Measurements from ENCODE around the gene LSS.
A peak's percentile ranks its signal among the peaks of the same experiment; 100 is the strongest.

LSS gene

DNA sequence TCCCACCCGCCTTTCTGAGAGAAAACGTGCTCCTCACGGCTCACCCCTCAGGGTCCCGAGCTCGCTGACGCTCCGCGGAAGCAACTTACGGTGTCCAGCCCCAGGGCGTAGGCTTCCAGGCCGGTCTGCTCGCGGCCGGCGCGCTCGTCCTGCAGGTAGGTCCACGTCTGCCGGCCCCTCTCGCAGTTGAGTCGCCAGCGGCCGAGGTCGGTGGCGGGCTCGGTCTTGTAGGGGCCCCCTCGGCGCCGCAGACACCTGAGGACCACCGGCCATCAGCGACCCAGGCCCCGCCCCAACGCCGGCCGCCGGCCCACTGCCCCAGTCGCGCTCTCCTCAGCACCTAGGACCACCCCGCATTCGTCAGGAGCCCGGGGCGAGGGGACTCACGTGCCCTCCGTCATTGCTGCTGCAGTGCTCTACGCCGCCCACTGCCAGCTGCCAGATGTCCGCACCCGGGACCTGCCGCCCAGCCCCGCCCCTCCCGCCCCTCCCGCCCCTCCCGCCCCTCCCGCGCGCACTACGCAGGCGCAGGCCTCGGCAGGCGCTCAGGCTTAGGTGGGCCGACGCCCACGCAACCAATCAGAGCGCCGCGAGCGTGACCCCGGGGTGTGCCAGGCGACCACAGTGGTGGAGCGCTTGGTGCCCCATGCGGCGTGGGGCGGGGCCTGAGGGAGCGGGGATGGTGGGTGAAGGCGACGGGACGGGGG lies at the start of gene LSS:
Gene LSS (minus strand): TSS at position 430 of the 707 bp plus-strand sequence. CDS start 29 bp downstream, at position 401.
- peak within 1 kb of the TSS; percentile 93 for H3K27ac ChIP-seq
- TF ChIP-seq, protein P1, sequence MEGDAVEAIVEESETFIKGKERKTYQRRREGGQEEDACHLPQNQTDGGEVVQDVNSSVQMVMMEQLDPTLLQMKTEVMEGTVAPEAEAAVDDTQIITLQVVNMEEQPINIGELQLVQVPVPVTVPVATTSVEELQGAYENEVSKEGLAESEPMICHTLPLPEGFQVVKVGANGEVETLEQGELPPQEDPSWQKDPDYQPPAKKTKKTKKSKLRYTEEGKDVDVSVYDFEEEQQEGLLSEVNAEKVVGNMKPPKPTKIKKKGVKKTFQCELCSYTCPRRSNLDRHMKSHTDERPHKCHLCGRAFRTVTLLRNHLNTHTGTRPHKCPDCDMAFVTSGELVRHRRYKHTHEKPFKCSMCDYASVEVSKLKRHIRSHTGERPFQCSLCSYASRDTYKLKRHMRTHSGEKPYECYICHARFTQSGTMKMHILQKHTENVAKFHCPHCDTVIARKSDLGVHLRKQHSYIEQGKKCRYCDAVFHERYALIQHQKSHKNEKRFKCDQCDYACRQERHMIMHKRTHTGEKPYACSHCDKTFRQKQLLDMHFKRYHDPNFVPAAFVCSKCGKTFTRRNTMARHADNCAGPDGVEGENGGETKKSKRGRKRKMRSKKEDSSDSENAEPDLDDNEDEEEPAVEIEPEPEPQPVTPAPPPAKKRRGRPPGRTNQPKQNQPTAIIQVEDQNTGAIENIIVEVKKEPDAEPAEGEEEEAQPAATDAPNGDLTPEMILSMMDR (conservative IDR thresholded peaks at IDR 0.05), result no peak

DNA sequence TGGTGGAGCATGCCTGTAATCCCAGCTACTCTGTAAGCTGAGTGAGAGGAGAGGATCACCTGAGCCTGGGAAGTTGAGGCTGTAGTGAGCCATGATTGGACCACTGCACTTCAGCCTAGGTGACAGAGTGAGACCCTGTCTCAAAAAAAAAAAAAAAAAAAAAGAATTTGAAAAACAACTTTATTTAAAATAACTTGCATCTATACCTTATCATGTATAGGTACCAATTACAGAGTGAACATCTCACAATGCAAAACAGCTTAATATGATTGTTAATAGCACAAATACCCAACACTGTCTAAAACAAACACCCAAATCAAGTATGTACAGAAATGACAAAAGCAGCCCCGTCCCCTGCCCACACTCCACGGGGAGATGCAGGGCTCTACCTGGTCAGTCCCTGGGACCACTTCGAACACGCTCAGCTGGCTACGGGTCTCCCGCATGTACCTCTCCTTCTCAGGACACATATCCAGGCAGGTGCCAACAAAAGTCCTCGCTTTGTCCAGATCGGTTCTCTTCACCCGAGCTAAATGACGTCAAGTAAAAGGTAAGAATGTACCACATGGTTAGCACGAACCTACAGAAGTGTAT lies 46.3 kb upstream of the LSS start:
- TF ChIP-seq, protein P1 (conservative IDR thresholded peaks at IDR 0.05), result no peak
- no peak overlapping the region for H3K27ac ChIP-seq

GRCh38 chr21:46273341-46273740 lies 44.8 kb upstream of the LSS start:
- TF ChIP-seq, protein P1 (conservative IDR thresholded peaks at IDR 0.05), result no peak
- no peak overlapping the region for H3K27ac ChIP-seq

GRCh38 chr21:46269466-46269865 lies 40.9 kb upstream of the LSS start:
- TF ChIP-seq, protein P1 (conservative IDR thresholded peaks at IDR 0.05), result no peak
- no peak overlapping the region for H3K27ac ChIP-seq

DNA sequence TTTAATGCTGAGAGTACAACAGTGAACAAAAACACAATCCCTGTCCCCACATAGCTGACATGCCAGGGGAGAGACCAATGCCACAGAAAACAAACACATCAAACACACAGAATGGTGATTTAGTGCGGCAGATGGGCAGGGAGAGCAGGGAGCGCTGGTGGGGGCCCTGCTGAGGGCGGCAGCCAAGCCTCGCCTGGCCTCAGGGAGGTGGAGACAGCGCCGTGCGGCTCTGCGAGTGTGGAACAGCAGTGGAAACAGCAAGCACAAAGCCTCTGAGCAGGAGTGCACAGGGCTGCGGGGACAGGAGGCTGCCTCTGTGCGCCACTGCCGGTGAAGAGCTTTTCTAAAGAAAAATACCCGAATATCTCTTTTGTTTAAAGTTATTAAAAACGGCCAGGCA lies 39.8 kb upstream of the LSS start:
- H3K27ac ChIP-seq, result no peak overlapping the region
- TF ChIP-seq, protein P1 (conservative IDR thresholded peaks at IDR 0.05), result no peak

DNA sequence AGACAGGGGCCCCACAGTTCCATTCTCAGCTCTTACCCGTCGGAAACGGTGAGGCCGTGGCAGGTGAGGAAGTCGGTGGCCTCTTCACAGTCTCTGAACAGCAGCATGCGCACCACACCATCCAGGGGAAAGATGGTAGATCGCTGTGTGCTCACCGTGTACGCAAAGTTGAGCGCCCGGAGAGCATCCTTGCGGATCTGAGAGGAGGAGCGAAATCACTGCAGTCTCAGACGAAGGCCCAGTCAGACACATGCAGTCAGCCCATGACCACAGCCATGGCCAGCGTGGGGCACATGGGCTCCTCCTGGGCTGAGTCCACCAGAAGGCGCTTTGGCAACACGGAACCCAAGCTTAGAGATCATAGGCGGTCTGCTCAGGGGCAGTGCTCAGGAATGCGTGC lies 38.4 kb upstream of the LSS start:
- no peak overlapping the region for H3K27ac ChIP-seq
- TF ChIP-seq, protein P1 (conservative IDR thresholded peaks at IDR 0.05), result no peak

GRCh38 chr21:46265736-46266525 lies 37.4 kb upstream of the LSS start:
- TF ChIP-seq, protein P1 (conservative IDR thresholded peaks at IDR 0.05), result no peak

More at GRCh38 chr21:46265736-46266525, 37.4 kb upstream of the LSS start:
- H3K27ac ChIP-seq, result no peak overlapping the region
